Measurements from ENCODE around the gene MAB21L2. TPM values are rescaled to one million over a fixed set of nuclear protein-coding genes. Genes with fewer than 3 reads are reported as not detected.

MAB21L2 gene
- total RNA-seq, 1 experiment from 2014 or later, result not detected

DNA sequence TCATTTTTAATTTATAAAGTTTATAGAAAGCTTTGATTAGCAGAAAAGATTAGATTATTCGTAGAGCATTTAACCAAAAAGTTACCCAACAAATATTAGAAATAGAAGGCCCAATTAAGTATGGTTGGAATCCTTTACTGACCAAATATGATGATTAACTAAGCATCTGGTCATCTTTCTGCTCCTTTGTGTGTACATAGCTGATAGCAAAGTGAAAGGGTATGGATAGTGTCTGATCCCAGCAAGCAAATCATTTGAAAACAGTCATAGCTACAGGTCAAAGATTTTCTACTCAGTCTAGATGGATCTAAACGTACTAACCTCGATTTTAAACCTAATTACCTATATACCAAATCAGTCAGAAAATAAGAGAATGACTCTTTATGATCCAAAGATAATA, 7.3 kb upstream of the MAB21L2 start:
- DNase-seq (ENCODE audit: low read depth), result no peak

DNA sequence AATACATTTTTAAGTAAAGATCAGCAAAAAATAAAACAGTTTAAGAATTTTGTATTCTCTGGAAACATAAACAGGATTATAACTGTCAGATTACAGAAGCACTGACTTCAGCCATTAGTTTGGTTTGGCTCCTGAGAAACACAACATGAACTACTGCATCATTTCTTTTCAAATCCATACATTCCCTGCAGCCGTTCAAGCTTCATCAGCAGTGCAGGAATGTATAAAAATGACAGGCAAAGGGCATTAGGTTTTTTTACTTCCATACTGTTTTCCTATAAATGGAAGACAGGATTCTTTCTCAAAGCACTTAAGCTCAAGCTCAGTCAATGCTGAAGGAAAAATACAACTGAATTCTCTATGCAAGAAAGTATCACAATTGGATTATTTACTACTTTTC, 4.2 kb upstream of the MAB21L2 start:
- no peak for DNase-seq (ENCODE audit: low read depth)

DNA sequence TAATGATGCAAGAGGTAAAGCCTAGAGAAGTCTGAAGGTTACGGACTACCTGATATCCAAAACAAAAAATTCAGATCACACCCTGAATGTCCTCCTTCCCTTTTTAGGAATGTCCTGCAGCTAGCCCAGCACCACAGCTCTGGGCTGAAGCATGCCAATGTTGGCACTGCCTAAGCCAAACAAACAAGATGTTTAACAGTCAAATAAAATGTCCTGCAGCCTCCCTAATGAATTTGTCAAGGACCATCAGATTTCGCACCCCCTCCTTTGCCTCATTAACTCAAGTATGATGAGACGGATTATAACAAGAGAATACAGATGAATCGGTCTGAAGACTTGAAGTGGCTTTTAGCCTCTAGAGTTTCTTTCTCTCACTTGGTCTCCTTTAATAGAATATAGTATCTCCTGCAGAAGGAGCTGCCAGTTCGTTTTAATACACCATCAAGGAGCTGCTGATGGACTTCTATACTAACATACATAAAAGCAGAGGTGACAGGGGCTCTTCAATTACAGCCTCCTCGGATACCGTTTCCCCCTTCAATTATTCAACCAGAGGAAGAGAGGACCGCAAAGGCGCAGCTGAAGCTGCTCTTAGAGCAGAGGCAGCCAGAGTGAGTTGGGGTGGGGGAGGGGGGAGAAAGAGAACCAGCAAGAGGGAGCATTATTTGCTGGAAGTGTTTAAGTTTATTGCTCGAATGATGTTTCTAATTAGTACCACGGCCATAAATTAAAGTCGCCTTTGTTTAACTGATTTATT, 3.0 kb upstream of the MAB21L2 start:
- no peak for DNase-seq (ENCODE audit: low read depth)

DNA sequence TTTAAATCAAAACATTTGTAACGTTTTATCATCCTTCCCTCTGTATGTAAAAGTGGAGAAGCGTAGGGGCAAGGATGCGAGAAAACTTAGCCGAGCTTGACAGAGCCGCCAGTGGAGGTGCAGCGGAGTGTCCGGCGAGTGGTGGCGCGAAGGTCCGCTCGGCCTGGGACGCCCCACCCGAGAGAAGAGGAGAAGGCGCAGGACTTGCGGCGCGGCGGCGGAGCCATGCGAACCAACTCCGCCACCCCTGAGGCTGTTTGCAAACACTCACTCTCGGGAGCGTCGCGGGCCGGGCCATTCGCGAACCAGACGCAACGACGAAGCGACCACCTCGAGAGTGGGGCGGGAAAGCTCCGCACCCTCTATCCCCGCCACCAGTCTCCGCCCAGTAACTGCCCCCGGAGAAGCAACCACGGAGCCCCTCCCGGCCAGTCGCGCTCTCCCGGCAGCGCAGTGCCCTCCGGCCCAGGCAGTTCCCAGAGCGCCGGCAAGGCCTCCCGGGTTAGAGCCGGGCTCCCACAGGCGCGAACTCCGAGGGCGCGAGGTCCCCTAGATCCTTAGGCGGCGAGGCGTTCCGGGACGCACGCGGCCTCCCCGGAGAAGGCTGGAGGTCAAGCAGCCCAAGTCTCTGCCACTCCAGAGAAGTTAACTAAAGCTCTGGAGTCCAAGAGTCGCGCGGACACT, 2.3 kb upstream of the MAB21L2 start:
- DNase-seq (ENCODE audit: low read depth), result no peak

DNA sequence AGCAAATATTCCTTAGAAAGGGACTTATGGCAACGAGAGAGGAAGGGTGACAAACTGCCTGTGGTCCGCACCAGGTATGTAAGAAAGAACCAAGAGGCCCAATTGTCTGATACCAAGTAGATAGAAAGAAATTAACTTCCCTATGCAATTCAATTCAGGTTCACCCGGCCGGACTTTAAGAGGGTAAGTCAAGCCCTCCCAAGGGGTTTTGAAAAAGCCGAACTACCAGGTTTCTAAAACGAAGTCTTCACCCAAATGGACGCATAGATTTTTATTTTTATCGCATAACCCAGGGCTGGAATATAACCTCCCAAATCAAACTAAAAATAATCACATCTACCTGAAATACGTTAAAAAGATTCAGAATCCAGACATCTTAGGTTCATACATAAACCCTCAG, 1.6 kb upstream of the MAB21L2 start:
- DNase-seq (ENCODE audit: low read depth), result no peak

DNA sequence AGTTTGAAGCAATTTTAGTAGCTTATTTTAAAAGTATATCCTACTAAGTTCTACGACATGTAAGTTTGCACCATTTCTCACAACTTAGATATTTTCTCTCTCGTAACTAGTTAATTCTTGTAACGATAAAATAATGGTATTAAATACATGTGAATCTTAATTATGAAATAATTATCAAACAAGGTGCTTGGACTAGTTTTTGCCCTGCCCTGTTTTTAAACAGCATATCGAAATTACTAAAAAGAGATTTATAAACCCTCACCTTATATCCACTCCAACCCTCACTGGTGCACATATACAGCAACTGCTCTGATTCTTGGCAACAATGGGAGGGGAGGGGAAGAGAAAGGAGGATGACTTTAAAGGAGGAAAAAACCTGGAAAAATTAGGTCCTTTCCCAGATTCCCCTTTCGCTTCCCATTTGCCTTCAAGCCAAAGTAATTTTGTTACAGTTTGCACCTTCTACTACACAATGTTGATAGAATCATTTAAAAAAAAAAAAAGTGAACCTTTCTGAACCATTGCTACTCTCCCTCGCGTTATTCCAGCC, 820 bp upstream of the MAB21L2 start:
- no peak for DNase-seq (ENCODE audit: low read depth)

DNA sequence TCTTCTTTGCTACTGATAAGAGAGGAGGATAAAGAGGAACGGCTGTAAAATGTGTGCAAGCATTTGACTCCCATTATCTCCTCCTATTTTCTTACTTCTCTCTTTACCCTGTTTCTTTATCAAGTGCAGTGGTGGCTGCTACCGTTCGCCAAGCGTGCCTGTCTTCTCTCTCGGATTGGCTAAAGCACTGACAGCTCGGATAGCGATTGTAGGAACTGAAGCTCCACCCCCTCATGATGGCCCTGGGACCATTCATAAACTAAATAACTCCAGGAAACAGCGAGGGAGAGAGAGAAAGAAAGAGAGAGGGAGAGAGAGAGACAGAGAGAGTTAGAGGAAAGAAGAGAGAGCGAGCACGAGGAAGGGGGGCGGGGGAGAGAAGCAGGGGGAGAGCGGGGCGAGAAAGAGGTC, 305 bp upstream of the MAB21L2 start:
- no peak for DNase-seq (ENCODE audit: low read depth)

DNA sequence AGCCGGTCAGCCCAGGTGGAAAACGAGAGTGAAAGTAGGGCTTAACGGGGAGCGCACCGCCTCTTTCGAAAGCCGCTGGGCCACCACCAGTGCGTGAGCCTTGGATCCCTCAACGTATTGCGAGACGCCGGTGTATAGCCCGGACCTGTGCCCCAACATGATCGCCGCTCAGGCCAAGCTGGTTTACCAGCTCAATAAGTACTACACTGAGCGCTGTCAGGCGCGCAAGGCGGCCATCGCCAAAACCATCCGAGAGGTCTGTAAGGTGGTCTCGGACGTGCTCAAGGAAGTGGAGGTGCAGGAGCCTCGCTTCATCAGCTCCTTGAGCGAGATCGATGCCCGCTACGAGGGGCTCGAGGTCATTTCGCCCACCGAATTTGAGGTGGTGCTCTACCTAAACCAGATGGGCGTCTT, 929 bp downstream of the MAB21L2 start:
- no peak for DNase-seq (ENCODE audit: low read depth)

DNA sequence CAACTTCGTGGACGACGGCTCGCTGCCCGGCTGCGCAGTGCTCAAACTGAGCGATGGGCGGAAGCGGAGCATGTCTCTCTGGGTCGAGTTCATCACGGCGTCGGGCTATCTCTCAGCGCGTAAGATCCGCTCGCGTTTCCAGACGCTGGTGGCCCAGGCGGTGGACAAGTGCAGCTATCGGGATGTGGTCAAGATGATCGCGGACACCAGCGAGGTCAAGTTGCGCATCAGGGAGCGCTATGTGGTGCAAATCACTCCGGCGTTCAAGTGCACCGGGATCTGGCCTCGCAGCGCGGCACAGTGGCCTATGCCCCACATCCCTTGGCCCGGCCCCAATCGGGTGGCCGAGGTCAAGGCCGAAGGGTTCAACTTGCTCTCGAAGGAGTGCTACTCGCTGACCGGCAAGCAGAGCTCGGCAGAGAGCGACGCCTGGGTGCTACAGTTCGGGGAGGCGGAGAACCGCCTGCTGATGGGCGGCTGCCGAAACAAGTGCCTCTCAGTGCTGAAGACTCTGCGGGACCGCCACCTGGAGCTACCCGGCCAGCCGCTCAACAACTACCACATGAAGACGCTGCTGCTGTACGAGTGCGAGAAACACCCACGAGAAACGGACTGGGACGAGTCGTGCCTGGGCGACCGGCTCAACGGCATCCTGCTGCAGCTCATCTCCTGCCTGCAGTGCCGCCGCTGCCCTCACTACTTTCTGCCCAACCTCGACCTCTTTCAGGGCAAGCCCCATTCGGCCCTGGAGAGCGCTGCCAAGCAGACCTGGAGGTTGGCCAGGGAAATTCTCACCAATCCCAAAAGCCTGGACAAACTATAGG, 1.5 kb downstream of the MAB21L2 start:
- no peak for DNase-seq (ENCODE audit: low read depth)

DNA sequence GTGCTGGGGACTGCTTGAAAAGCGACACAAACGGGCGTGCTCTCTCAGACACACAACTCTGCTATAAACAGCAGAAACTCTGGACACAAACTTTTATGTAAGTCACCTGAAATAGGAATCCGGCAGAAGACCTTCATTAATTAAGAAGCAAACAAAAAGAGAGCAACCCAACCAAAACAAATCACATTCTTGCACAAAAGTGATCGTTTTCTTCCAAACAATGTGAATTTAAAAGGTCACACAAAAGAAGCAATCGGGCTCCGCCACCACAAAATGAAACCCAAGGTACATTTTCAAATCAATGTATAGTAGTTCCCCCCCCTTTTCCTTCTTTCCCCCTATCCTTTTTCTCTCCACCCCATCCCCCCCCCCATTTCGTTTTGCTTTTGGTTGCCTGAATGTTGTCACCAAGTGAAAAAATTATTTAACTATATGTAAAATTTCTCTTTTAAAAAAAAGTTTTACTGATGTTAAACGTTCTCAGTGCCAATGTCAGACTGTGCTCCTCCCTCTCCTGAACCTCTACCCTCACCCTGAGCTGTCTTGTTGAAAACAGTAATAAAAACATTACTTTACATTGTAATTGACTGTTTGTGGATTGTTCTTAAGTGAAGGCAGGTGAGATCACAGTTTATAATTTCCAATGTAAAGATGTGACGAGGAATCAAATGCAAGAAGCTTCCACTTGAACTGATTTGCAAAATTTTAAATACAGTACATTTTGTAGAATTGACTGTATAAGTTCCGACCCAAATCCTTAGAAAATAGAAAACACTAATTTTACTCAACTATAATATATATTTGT, 2.4 kb downstream of the MAB21L2 start:
- DNase-seq (ENCODE audit: low read depth), result no peak

DNA sequence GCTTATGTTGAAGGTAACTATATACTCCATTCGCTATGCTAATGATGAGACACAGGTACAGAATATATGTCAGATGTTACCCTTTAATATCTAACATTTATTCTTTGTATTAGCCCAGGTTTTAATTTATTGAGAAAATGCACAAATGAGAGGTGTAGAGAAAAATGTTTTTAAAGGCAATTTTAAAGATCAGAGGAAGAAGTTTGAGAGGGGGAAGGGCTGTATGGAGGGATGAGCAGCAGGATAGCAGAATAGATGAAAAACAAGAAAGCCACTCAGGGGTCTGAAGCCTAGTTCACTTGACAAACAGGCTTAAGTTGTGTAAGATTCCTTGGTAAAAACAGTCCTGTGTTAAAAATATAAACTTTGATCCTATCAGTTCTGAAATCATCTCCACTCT, 3.7 kb downstream of the MAB21L2 start:
- no peak for DNase-seq (ENCODE audit: low read depth)

DNA sequence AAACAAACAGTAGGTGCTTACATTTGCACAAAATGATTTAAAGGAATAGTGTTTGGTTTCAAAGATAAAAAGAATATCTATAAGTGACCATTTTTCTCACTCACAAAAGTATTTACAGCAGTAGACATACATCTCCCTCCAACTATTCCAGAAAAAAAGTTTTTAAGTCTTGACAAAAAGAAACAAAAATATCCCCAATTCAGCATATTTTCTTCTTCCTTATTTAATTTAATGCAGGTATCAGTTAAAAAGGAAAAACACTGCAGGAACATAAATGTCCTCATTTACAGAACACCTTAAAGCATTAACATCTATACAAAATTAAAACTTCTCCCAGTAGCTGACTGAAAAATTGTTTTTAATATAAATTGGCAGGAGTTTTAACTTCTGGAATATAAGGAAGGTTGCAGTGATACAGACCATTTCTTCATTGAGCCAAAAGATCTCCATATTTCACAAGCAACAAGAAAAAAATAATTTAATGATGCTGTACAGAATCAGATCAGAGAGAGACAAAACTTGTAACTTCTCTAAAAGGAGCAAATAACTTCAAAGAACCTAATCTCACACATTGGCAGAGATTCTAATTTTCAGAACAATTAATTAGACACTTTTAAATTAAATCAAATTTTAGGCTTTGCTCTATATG, 4.3 kb downstream of the MAB21L2 start:
- no peak for DNase-seq (ENCODE audit: low read depth)

DNA sequence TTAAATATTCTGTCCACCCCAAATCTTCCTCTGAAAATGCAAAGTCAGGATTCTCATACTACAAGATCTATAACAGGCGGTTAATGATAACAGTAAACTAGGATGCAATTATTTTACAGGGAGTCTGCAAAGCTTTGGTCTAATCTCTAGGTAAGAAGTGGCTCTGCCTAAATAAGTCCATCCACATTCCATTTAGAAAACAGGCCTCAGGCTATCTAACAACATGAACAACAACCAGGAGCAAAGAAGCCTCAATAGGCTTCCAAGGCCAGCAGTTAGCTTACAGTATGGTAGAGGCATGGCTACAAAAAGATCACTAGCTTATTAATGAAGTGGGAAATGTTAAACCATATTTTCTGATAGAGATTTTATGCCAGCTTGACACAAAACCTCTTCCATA, 6.4 kb downstream of the MAB21L2 start:
- no peak for DNase-seq (ENCODE audit: low read depth)

DNA sequence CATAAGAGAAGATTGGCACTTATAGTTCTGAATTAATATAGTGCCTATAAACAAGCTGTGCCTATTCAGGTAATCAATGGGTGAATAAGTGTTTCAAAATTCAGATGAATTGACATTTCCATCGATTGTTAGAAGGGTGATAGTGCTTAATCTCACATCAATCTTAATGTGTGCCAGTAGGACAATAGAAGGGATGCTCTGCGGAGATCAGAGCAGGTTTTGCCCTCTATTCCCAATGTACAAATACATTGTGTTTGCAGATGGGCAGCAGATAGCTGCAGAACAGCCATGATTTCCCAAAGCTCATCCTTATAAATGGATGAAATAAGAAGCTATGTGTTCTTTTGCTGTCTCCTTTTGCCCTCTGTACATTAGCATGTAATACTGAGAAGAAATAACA, 7.2 kb downstream of the MAB21L2 start:
- no peak for DNase-seq (ENCODE audit: low read depth)

DNA sequence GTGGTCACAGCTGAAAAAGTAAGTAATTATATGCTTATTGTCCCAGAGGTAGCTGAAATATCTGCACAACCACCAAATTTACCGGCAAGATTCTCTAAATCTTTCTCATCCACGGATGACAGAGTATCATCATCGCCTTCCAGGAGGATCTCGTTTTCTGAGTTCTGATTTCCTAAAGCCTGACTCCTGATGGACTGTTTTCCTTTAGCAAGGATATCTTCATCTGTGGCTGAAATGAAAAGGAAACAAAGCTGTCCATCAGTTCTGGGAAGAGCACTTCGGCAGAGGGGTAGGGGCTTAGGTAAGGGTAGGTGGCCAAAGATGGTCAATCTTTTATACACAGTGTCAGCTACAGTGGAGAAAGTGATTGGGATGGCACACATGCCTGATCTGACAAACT, 8.7 kb downstream of the MAB21L2 start:
- DNase-seq (ENCODE audit: low read depth), result no peak

DNA sequence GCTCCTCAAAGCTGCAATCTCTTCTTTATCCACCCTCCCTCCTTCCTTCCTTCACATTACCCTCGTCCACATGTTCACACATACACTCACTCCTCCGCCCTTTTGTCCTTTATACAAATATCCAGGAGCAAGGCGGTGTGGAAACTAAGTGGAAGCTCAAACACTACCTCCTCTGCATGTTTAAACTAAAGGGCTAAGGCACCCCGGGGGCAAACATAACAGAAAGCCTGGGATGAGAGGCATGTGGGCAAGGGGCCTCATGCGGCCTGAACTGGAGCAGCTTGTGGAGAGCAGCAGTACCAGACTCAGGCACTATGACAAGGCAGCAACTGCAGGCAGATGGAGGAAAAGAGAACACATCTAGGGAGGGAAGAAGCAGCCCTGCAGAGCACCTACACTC, 9.5 kb downstream of the MAB21L2 start:
- DNase-seq (ENCODE audit: low read depth), result no peak

DNA sequence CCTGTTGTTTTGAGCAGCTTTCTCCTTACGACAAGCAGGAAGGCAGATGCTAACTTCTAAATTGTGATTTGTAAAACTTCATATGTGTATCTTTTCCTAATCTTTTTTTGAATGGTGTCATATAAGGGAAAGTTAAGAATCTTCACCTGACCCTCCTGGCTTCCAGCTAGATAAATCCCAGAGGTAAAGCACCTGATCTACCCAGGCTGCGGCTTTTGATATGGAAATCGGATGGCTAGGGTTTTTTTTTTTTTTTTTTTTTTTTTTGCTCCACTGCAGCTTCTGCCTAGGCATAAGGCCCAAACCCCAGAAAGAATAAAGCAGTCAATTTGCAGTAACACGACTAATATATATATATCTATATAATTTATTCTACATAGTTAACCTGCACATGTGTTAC, 10.0 kb downstream of the MAB21L2 start:
- DNase-seq (ENCODE audit: low read depth), result no peak

DNA sequence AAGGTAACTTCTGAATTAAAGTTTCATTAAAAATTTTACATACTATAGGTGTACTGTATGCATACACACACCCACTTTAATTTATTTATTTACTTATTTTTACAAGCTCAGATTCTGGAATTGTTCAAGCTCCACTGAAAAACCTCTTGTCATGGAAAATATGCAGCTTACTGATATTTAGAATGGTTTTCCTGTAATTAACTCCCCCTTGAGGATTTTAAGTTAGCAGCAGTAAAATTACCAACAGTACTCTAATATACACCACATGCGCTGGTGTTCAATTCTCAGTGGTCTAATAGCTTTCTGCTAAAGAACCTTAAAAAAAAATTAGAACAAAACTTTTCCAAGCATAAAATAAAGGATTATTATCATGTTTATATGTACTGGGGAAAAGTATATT, 12.0 kb downstream of the MAB21L2 start:
- DNase-seq (ENCODE audit: low read depth), result peak; percentile 19

DNA sequence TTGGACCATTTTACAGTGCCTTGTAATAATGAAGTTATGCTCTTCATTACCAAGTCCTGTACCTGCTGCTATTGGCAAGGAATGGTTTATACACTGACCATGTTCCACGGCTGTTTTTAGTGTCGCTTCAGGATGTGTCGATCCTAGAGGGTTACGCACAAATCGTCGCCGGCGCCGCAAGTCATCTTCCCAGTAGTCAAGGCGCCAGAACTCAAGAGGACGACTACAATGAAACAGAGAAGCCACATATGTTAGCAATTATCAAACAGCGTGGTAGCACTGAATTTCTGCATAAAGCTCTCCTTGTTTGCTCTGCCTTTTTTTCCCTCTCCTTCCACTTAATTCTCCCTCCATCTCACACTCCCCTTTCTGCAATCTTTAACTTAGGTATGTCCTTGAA, 17.0 kb downstream of the MAB21L2 start:
- no peak for DNase-seq (ENCODE audit: low read depth)

DNA sequence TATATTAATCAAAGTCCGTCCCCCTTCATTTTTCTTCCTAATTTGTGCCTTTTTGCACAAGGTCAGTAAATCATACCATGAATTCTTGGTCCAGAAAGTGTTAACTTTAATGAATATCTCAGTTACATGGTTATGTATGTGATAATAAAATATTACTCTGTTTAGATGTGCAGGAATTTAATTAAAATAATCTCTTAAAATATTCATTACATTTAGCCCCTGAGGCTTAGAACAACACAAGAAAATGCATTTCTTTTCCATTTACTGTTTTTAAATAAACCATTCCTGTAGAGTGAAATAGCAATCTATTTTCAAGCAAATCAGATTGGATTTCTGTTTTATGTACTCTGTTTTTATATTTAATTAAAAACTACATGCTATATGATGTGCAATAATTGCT, 17.6 kb downstream of the MAB21L2 start:
- no peak for DNase-seq (ENCODE audit: low read depth)
